ENCODE data around the gene STK11IP. TPM values are rescaled to one million over a fixed set of nuclear protein-coding genes. Genes with fewer than 3 reads are reported as not detected.

Gene STK11IP
- total and polyA plus RNA-seq, 2 of the 13 experiments (the other 11 are each of a cell fraction or from before 2014, with no cell fraction given), result 12.8 to 24.0 TPM

GRCh38 chr2:219571311-219572236 lies 26.1 kb upstream of the STK11IP start, which contains the start of gene OBSL1 (continued):
- TF ChIP-seq CREB1 (IDR thresholded peaks at IDR 0.05), result peak; percentile 51; the same call in 1 of the 2 replicates
- peak; percentile 49; the same call in 1 of the 2 replicates for TF ChIP-seq CREB1 (CRISPR knock-in tag; IDR thresholded peaks at IDR 0.05)
- peak; percentile 83 for TF ChIP-seq ZNF710 (CRISPR knock-in tag; IDR thresholded peaks at IDR 0.05; ENCODE audit: borderline replicate concordance)
- TF ChIP-seq, protein P1, sequence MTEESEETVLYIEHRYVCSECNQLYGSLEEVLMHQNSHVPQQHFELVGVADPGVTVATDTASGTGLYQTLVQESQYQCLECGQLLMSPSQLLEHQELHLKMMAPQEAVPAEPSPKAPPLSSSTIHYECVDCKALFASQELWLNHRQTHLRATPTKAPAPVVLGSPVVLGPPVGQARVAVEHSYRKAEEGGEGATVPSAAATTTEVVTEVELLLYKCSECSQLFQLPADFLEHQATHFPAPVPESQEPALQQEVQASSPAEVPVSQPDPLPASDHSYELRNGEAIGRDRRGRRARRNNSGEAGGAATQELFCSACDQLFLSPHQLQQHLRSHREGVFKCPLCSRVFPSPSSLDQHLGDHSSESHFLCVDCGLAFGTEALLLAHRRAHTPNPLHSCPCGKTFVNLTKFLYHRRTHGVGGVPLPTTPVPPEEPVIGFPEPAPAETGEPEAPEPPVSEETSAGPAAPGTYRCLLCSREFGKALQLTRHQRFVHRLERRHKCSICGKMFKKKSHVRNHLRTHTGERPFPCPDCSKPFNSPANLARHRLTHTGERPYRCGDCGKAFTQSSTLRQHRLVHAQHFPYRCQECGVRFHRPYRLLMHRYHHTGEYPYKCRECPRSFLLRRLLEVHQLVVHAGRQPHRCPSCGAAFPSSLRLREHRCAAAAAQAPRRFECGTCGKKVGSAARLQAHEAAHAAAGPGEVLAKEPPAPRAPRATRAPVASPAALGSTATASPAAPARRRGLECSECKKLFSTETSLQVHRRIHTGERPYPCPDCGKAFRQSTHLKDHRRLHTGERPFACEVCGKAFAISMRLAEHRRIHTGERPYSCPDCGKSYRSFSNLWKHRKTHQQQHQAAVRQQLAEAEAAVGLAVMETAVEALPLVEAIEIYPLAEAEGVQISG (CRISPR knock-in tag; IDR thresholded peaks at IDR 0.05), result peak; percentile 64
- TF ChIP-seq PITX1 (CRISPR knock-in tag; IDR thresholded peaks at IDR 0.05), result peak; percentile 66
- TF ChIP-seq ZMAT3 (CRISPR knock-in tag; conservative IDR thresholded peaks at IDR 0.05), result no peak
- TF ChIP-seq SRSF4 (IDR thresholded peaks at IDR 0.05; ENCODE audit: low read depth, low read length, poor library complexity, severe bottlenecking), result no peak
- no peak for TF ChIP-seq TRIM24 (CRISPR knock-in tag; IDR thresholded peaks at IDR 0.05)
- TF ChIP-seq FOXA1 (IDR thresholded peaks at IDR 0.05), result peak; percentile 34; the same call in 1 of the 2 replicates
- peak; percentile 14; the same call in 1 of the 2 replicates for TF ChIP-seq FOXA1 (CRISPR knock-in tag; IDR thresholded peaks at IDR 0.05)
- TF ChIP-seq, protein P2, sequence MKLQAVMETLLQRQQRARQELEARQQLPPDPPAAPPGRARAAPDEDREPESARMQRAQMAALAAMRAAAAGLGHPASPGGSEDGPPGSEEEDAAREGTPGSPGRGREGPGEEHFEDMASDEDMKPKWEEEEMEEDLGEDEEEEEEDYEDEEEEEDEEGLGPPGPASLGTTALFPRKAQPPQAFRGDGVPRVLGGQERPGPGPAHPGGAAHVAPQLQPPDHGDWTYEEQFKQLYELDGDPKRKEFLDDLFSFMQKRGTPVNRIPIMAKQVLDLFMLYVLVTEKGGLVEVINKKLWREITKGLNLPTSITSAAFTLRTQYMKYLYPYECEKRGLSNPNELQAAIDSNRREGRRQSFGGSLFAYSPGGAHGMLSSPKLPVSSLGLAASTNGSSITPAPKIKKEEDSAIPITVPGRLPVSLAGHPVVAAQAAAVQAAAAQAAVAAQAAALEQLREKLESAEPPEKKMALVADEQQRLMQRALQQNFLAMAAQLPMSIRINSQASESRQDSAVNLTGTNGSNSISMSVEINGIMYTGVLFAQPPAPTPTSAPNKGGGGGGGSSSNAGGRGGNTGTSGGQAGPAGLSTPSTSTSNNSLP (IDR thresholded peaks at IDR 0.05; ENCODE audit: low read depth, low read length), result no peak
- TF ChIP-seq FOSL2 (CRISPR knock-in tag; IDR thresholded peaks at IDR 0.05), result peak; percentile 78
- TF ChIP-seq SIX4 (CRISPR knock-in tag; IDR thresholded peaks at IDR 0.05), result no peak
- peak; percentile 66 for TF ChIP-seq KDM5B (CRISPR knock-in tag; IDR thresholded peaks at IDR 0.05; ENCODE audit: borderline replicate concordance)
- TF ChIP-seq TAF15 (IDR thresholded peaks at IDR 0.05; ENCODE audit: low read depth, low read length, poor library complexity, severe bottlenecking), result peak; percentile 48
- TF ChIP-seq, protein P3, sequence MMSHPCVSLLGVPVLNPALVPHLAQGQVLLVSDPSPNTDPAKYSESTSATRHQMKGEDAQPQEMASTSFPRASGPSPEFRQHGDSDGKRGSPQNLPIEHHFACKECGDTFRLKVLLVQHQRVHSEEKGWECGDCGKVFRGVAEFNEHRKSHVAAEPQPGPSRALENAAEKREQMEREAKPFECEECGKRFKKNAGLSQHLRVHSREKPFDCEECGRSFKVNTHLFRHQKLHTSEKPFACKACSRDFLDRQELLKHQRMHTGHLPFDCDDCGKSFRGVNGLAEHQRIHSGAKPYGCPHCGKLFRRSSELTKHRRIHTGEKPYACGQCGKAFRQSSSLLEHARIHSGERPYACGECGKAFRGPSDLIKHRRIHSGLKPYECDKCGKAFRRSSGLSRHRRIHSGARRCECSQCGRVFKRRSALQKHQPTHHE (CRISPR knock-in tag; IDR thresholded peaks at IDR 0.05; ENCODE audit: borderline replicate concordance), result peak; percentile 54; the same call in 1 of the 2 replicates
- TF ChIP-seq NBN (conservative IDR thresholded peaks at IDR 0.05), result 0 out of 2 replicates have a peak, but pooled peaks have one; percentile 72
- no peak for TF ChIP-seq E2F2 (CRISPR knock-in tag; IDR thresholded peaks at IDR 0.05; ENCODE audit: borderline replicate concordance)

All from HepG2 (cell line).